ENCODE measurements around the gene KCNG1. TPM values are rescaled to one million over a fixed set of nuclear protein-coding genes. Genes with fewer than 3 reads are reported as not detected.

Gene KCNG1
- total and polyA plus RNA-seq, 8 donors = 0.98 to 4.0 (median 2.1) TPM

GRCh38 chr20:50977066-50978021 is 45.6 kb downstream of the KCNG1 start:
- Histone ChIP-seq H3K9me3 (no peaks in the 10 kb centered on the region), H3K4me3 (no peak overlapping the region), H3K36me3 (no peaks in the 10 kb centered on the region), H3K27ac (no peak overlapping the region), H3K4me1 (no peaks in the 10 kb centered on the region), H3K27me3 (no peaks in the 10 kb centered on the region)
- TF ChIP-seq CTCF (IDR thresholded peaks at IDR 0.05) = no peak
- DNase-seq (no peak), ATAC-seq (no peak), FAIRE-seq (no peak)
- intact Hi-C loops (cut with DNase I) = loop anchor here in 1 of 3 donors (10.0 kb wide), 1 partner anchor 627 kb away; no protein-coding TSS in a partner anchor
- WGBS, 2 donors = 33 to 37% methylated on average over 20 of the region's 20 CpGs

- Histone ChIP-seq H3K27me3 (no peaks in the 10 kb centered on the region), H3K4me1 (no peaks in the 10 kb centered on the region), H3K36me3 (no peaks in the 10 kb centered on the region), H3K27ac (no peak overlapping the region), H3K9me3 (no peaks in the 10 kb centered on the region), H3K4me3 (no peak overlapping the region)
- WGBS, 2 donors = 77 to 88% methylated on average over 10 of the region's 10 CpGs
- no peak for ATAC-seq
- no peak for DNase-seq
- intact Hi-C loops (cut with DNase I) = loop anchor here in 1 of 3 donors (10.0 kb wide), 1 partner anchor 629 kb away; no protein-coding TSS in a partner anchor
- no peak for TF ChIP-seq CTCF (IDR thresholded peaks at IDR 0.05)
- FAIRE-seq = no peak
Measured at GRCh38 chr20:50975701-50976330, 47.1 kb downstream of the KCNG1 start.

- H3K36me3 ChIP-seq = no peaks in the 10 kb centered on the region
- intact Hi-C loops (cut with DNase I) = loop anchor here in 1 of 3 donors (10.0 kb wide), 1 partner anchor 635 kb away; no protein-coding TSS in a partner anchor
- H3K27ac ChIP-seq = no peak overlapping the region
- no peaks in the 10 kb centered on the region for H3K9me3 ChIP-seq
- DNase-seq (no peak), ATAC-seq (no peak), FAIRE-seq (no peak)
- no peak for TF ChIP-seq CTCF (IDR thresholded peaks at IDR 0.05)
- H3K27me3 ChIP-seq = no peaks in the 10 kb centered on the region
- 63 to 71% methylated on average over 8 of the region's 8 CpGs for WGBS, 2 donors
- H3K4me3 ChIP-seq = no peak overlapping the region
- no peaks in the 10 kb centered on the region for H3K4me1 ChIP-seq
Measured at GRCh38 chr20:50969912-50970311, 53.0 kb downstream of the KCNG1 start.

- Histone ChIP-seq H3K27ac (no peak overlapping the region), H3K4me3 (no peak overlapping the region), H3K36me3 (no peaks in the 10 kb centered on the region), H3K9me3 (no peaks in the 10 kb centered on the region), H3K27me3 (no peaks in the 10 kb centered on the region), H3K4me1 (no peaks in the 10 kb centered on the region)
- DNase-seq = no peak
- no peak for FAIRE-seq
- intact Hi-C loops (cut with DNase I) = no loop called here
- TF ChIP-seq CTCF (IDR thresholded peaks at IDR 0.05) = no peak
- ATAC-seq = no peak
- 71 to 85% methylated on average over 5 of the region's 5 CpGs for WGBS, 2 donors
Measured at GRCh38 chr20:50969435-50969834, 53.5 kb downstream of the KCNG1 start.

Data from pancreas (tissue), 10 donors.